G401 (cell line): ENCODE data around the gene MRPL33. TPM values are rescaled to one million over a fixed set of nuclear protein-coding genes. Genes with fewer than 3 reads are reported as not detected.

Experiments
- DNase-seq: peaks from one replicate; pipeline ENCODE4 v3.0.0-alpha.2; 2015; ENCODE audit warnings: low spot score
- in situ Hi-C: cut with HindIII; loops from 2 replicates; pipeline ENCODE4 v1.10.0; 2016; ENCODE audit warnings: low sequenced_read_pairs, mixed read lengths
- total RNA-seq: library from RNA; depleted of rRNA; stranded (reverse); fragments of >200 nt; shearing (Covaris generic); gene quantifications from 2 replicates; pipeline ENCODE4 v1.2.3, GENCODE V29; 2014

Gene MRPL33
- total RNA-seq, 1 experiment from 2014 or later = 139 TPM

GRCh38 chr2:27765621-27766286, 5.8 kb upstream of the MRPL33 start:
- in situ Hi-C loops = no loop called here

DNA sequence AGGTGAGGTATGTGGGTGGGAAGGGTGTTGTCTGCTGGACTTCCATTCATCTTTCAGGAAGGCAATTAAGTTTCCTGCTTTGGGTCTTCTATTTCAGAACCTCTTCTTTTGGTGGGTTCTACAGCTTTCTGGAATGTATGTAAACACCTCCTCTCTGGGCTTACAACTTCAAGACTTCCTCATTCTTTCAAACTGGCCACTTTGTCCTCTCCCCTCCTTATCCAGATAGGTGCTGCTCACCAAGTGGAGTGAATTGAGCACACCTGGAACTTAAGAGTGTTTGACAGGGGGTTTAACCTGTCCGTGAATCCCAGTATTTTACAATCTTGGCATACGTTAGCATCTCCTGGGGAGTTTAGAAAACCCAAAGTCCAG, 5.2 kb upstream of the MRPL33 start:
- no peak for DNase-seq
- in situ Hi-C loops = no loop called here

More at GRCh38 chr2:27765621-27766286, 5.8 kb upstream of the MRPL33 start:
- no peak for DNase-seq

DNA sequence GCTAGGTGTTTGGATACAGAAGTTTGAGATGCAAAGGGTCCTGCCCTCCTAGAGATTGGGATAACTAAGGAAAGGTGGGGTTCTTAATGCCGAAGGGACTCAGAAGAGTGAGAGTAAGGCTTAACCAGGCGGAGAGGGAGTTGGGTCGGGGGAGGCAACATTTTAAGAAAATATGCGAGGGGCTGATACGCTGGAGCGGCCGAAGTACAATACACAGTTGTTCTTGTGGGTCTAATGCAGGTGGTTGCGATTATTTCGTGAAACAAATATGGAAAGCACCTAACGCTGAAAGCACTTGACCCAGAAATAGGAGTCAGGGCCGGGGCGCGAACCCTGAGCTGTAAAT, 344 bp upstream of the MRPL33 start:
- DNase-seq = no peak
- in situ Hi-C loops = no loop called here

GRCh38 chr2:27772804-27773203, 1.3 kb downstream of the MRPL33 start:
- in situ Hi-C loops = no loop called here
- no peak for DNase-seq

- in situ Hi-C loops = no loop called here
- no peak for DNase-seq
Measured at GRCh38 chr2:27773959-27774358, 2.4 kb downstream of the MRPL33 start.

- peak; percentile 24 for DNase-seq
- in situ Hi-C loops = no loop called here
Measured at GRCh38 chr2:27776097-27776496, 4.6 kb downstream of the MRPL33 start.

DNA sequence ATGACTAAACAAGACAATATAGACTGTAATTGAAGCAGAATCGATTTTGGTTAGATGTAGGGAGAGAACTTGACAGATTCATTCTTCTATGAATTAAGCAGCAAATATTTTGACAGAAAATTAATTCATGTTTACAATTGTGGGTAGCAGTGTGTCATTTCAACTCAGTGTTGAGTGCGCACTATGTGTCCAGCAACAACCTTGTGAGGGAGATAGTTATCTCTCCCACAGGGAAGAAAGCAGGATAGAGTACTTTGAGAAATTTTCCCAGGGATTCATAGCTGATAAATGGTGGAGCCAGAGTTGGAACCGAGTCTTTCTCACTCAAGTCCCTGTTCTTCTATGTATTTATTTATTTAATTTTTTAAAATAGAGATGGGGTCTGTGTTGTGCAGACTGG, 5.2 kb downstream of the MRPL33 start:
- DNase-seq = no peak
- in situ Hi-C loops = no loop called here

GRCh38 chr2:27779417-27780055, 8.0 kb downstream of the MRPL33 start:
- no peak for DNase-seq
- in situ Hi-C loops = no loop called here

- DNase-seq = no peak
- in situ Hi-C loops = no loop called here
Measured at GRCh38 chr2:27781496-27781895, 10.0 kb downstream of the MRPL33 start.

DNA sequence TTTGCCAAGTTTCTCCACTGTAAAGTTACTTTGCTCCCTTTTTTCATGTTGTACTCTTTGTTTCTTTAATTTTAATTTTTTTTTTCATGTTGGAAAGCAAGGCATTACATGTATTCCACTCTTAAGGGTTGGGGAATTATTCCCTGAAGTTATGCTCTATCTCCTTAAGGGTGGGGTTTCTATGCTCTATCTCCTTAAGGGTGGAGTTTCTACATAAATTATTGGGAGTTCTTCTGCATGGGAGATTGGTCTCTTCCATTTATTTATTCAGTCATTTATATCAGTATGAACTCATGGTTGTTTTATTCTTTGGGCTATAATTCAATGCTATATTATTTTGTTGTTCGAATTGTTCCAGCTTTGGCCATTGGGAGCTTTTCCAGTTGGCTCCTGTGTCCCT, 11.2 kb downstream of the MRPL33 start:
- DNase-seq = no peak
- in situ Hi-C loops = no loop called here

DNA sequence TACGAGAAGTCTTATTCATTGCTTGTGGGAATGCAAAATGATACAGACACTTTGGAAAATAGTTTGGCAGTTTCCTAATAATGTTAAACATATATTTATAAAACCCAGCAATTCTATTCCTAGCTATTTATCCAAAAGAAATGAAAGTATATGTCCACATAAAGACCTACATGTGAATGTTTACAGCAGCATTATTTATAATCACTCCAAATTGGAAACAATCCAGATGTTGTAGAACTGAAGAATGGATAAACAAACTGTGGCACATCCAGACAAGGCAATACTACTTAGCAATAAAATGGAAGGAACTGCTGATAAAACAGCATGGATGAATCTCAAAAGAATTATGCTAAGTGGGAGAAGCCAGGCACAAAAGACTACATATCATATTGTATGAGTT, 19.3 kb downstream of the MRPL33 start:
- in situ Hi-C loops = no loop called here

GRCh38 chr2:27792759-27793158, 21.2 kb downstream of the MRPL33 start:
- in situ Hi-C loops = no loop called here
- DNase-seq = no peak

More for the DNA sequence above, 19.3 kb downstream of the MRPL33 start:
- no peak for DNase-seq

- no peak for DNase-seq
- in situ Hi-C loops = no loop called here
Measured at GRCh38 chr2:27795093-27795834, 23.7 kb downstream of the MRPL33 start.

DNA sequence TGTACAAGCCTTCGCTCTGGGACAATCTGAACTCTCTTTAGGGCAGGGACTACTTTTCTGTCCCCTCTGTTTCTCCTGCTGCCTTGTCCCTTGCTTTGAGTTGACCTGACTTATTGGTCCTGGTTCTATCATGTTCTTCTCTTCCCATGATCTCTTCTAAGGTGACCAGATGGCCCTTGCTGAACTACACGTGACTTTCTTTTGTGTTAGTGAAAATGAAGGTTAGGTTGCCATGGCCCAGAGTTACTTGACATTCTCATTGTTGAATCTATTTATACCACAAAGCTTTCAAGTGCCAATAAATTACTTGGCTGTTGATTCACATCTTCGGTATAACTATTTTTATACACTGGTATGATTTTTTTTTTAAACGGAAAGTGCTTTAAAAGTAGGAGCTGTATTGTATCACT, 24.4 kb downstream of the MRPL33 start:
- DNase-seq = no peak
- in situ Hi-C loops = no loop called here

GRCh38 chr2:27796791-27797765, 25.6 kb downstream of the MRPL33 start:
- in situ Hi-C loops = no loop called here
- DNase-seq = no peak

DNA sequence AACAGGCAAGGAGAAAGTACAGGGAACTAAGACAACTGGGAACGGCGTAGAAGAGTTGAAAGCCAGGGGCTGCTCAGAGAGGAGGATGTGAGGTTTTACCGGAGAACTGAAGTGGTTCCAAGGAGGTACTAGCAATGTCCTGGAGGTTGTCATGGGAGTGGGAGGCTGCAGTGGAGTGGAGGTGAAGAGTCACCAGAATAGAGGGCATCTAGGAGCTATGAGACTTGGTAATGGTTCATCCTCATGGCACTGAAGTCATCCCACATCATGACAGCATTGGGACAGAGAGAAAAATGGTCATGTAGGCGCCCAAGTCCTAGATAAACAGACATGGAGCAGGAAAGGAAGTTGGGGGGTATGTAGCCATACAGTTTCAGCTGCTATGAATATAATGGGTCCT, 26.3 kb downstream of the MRPL33 start:
- in situ Hi-C loops = no loop called here
- DNase-seq = no peak

- DNase-seq = no peak
- in situ Hi-C loops = no loop called here
Measured at GRCh38 chr2:27798486-27798885, 27.0 kb downstream of the MRPL33 start.

GRCh38 chr2:27798948-27799645, 27.6 kb downstream of the MRPL33 start:
- in situ Hi-C loops = no loop called here
- DNase-seq = no peak

GRCh38 chr2:27799646-27800010, 28.1 kb downstream of the MRPL33 start:
- in situ Hi-C loops = no loop called here
- DNase-seq = no peak
